K562 (cell line): ENCODE measurements around the gene ZBTB39.

Experiments used
- ATF6 ChIP-seq: sonication (generic); formaldehyde crosslinking; IDR thresholded peaks from 2 replicates; pipeline ENCODE4 v1.4.0; 2020; ENCODE audit warnings: mild to moderate bottlenecking, missing genetic modification reagents
- CEBPB ChIP-seq: fragments of 450-650 bp; IDR thresholded peaks from 2 replicates; pipeline ENCODE4 v1.6.1; 2016; ENCODE audit warnings: missing genetic modification characterization, missing compliant biosample characterization
- GABPB1 ChIP-seq: sonication (generic); formaldehyde crosslinking; IDR thresholded peaks from 2 replicates; pipeline ENCODE4 v1.8.0; 2022; ENCODE audit warnings: mild to moderate bottlenecking, missing genetic modification reagents
- HMGXB4 ChIP-seq: sonication (generic); formaldehyde crosslinking; IDR thresholded peaks from 2 replicates; pipeline ENCODE4 v1.8.1; 2023; ENCODE audit warnings: mild to moderate bottlenecking, missing genetic modification reagents
- HNRNPH1 ChIP-seq: fragments of 200-400 bp; formaldehyde crosslinking; optimal IDR thresholded peaks from 2 replicates; pipeline ENCODE3; 2017; ENCODE audit warnings: low read depth, mild to moderate bottlenecking, low read length, moderate library complexity
- NEUROD1 ChIP-seq: fragments of 150-350 bp; IDR thresholded peaks from 2 replicates; pipeline ENCODE4 v1.6.1; 2014; ENCODE audit warnings: borderline replicate concordance, low read length, low read depth; ENCODE audit not compliant: partially characterized antibody
- POLR2A ChIP-seq: fragments of 450-650 bp; conservative IDR thresholded peaks from 2 replicates; pipeline ENCODE4 v1.6.1; 2016
- STAT6 ChIP-seq: sonication (generic); formaldehyde crosslinking; IDR thresholded peaks from 2 replicates; pipeline ENCODE4 v1.8.1; 2023; ENCODE audit warnings: mild to moderate bottlenecking, missing genetic modification reagents
- TEAD4 ChIP-seq, 2 experiments: sonication (generic) in 1 of 2; formaldehyde crosslinking in 1 of 2; IDR thresholded peaks; 2 replicates each; pipeline versions ENCODE4 v1.6.1 to v1.8.0; 2012 to 2022; ENCODE audit warnings: borderline replicate concordance in 1 of 2, inconsistent platforms in 1 of 2, low read length in 1 of 2, mild to moderate bottlenecking in 1 of 2, missing genetic modification reagents in 1 of 2
- ZHX1 ChIP-seq: fragments of 150-350 bp; conservative IDR thresholded peaks from 2 replicates; pipeline ENCODE4 v1.6.1; 2014; ENCODE audit warnings: low read length
- ZNF217 ChIP-seq: sonication (generic); formaldehyde crosslinking; IDR thresholded peaks from 2 replicates; pipeline ENCODE4 v1.8.0; 2022; ENCODE audit warnings: mild to moderate bottlenecking, missing genetic modification reagents
- ZNF696 ChIP-seq: fragments of 250-450 bp; sonication (Bioruptor Pico); conservative IDR thresholded peaks from 2 replicates; pipeline ENCODE4 v1.4.0; 2020; ENCODE audit warnings: mild to moderate bottlenecking, moderate library complexity
- TF ChIP-seq, protein P1 (sequence below): sonication (generic); formaldehyde crosslinking; IDR thresholded peaks from 2 replicates; pipeline ENCODE4 v1.9.0; 2022; ENCODE audit warnings: mild to moderate bottlenecking, missing genetic modification reagents
- TF ChIP-seq, protein P2 (sequence below), 3 experiments: IDR thresholded peaks in 2 of 3; conservative IDR thresholded peaks in 1 of 3; 2 replicates each; pipeline ENCODE4 v1.5.1; 2011 to 2012; ENCODE audit warnings: low read length in 3 of 3, mild to moderate bottlenecking in 3 of 3, control low read depth in 2 of 3, improper control_type of control experiment in 1 of 3, inconsistent platforms in 1 of 3, low read depth in 1 of 3, mixed read lengths in 1 of 3, moderate library complexity in 1 of 3; ENCODE audit not compliant: insufficient read depth in 2 of 3

DNA sequence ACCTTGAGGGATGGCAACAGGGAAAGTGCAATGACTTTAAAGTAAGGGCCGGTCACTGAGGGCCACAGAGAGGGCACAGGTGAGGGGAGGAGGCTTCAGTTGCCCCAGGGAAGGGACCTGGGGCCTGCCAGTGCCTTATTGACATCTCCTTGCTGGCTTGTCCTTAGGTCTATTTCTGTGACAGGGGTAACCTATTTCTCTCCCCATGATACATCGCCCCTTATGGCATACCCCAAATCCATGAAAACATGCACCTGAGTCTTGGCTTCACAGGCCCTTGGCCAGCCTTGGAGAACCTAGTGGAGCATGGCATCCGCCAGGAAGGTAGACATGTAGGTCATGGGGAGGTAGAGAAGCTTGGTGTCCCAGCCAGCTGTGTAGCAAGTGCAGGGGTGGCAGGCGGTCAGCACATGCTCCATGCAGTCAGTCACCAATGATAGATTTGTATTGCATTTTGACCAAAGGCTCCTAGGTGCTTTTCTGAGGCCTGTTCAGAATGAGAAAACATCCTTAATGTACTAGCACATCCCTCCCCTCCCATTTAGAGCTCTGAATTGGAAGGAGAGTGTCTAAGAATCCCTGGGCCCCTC is 25.3 kb downstream of the ZBTB39 start:
- TF ChIP-seq ZNF217 (CRISPR knock-in tag) (no peak), GABPB1 (no peak), CEBPB (tag) (no peak), ATF6 (CRISPR knock-in tag) (no peak), POLR2A (no peak), TEAD4 (IDR thresholded peaks at IDR 0.05; ENCODE audit: low read length) (no peak), TEAD4 (CRISPR knock-in tag; IDR thresholded peaks at IDR 0.05; ENCODE audit: borderline replicate concordance) (no peak), HNRNPH1 (no peak), NEUROD1 (no peak), HMGXB4 (no peak), STAT6 (CRISPR knock-in tag) (no peak), ZNF696 (CRISPR knock-in tag) (no peak), ZHX1 (no peak)
- TF ChIP-seq, protein P1, sequence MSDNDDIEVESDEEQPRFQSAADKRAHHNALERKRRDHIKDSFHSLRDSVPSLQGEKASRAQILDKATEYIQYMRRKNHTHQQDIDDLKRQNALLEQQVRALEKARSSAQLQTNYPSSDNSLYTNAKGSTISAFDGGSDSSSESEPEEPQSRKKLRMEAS (CRISPR knock-in tag): no peak
- TF ChIP-seq, protein P2, sequence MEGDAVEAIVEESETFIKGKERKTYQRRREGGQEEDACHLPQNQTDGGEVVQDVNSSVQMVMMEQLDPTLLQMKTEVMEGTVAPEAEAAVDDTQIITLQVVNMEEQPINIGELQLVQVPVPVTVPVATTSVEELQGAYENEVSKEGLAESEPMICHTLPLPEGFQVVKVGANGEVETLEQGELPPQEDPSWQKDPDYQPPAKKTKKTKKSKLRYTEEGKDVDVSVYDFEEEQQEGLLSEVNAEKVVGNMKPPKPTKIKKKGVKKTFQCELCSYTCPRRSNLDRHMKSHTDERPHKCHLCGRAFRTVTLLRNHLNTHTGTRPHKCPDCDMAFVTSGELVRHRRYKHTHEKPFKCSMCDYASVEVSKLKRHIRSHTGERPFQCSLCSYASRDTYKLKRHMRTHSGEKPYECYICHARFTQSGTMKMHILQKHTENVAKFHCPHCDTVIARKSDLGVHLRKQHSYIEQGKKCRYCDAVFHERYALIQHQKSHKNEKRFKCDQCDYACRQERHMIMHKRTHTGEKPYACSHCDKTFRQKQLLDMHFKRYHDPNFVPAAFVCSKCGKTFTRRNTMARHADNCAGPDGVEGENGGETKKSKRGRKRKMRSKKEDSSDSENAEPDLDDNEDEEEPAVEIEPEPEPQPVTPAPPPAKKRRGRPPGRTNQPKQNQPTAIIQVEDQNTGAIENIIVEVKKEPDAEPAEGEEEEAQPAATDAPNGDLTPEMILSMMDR (IDR thresholded peaks at IDR 0.05 in 2 of 3, conservative IDR thresholded peaks at IDR 0.05 in 1 of 3; ENCODE audit: insufficient read depth in 2 of 3, low read depth in 1 of 3, low read length in 3 of 3): no peak
